Skeletal muscle cell (primary cell): ENCODE data around the gene SMIM20.
"Not testable (repeated sequence)": the region's sequence is repeated elsewhere in the genome, so short reads cannot be mapped to it uniquely, and the experiment has no call there.

Experiments
- DNase-seq: peaks from one replicate; pipeline ENCODE4 v3.0.0-alpha.2; 2010; ENCODE audit warnings: low read depth
- H3K4me3 ChIP-seq: 2 replicates; pipeline ENCODE4 v1.5.1; 2011; ENCODE audit warnings: low read depth, mild to moderate bottlenecking, control low read depth, low read length, moderate library complexity

Gene SMIM20

DNA sequence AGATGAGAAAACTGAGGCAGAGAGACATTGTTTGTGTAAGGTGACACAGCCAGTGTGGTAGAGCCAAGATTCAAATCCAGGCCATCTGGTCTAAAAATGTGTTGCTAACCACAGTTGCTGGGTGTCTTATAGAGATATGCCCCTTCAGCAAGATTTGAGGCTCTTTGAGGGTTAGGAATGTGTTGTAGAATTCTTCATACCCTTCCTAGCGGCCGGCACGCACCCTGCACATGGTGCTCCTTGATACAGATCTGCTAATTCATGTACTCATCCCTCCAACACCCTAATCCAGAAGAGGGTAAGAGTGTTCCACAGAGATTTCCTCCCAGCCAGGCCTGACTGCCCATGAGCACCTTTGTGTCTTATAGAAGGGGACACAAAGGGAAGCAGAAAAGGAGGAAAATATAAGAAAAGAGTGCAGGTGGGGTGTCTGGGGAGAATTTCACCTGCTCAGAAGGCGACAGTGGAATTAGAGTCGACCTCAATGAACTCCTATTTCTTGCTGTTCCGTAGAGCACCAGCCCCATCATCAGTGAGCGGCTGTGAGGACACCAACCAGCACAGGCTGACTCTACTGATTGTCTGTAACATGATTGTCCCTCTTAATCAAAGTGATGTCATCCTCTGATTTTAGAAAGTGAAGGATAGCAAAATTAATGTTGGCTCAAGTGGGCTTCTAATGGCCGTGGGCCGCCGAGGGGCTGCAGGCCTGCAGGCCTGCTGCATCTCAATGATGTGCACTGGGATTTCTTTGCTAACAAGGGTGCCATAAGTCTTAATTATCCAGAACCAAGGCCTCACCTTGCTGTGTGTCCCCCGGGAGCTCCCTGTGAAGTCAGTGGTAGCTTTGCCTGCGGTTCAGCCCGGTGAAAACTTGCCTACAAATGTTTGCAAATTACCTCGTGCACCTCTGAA is 24.2 kb upstream of the SMIM20 start:
- DNase-seq, result no peak
- H3K4me3 ChIP-seq, result no peak overlapping the region

DNA sequence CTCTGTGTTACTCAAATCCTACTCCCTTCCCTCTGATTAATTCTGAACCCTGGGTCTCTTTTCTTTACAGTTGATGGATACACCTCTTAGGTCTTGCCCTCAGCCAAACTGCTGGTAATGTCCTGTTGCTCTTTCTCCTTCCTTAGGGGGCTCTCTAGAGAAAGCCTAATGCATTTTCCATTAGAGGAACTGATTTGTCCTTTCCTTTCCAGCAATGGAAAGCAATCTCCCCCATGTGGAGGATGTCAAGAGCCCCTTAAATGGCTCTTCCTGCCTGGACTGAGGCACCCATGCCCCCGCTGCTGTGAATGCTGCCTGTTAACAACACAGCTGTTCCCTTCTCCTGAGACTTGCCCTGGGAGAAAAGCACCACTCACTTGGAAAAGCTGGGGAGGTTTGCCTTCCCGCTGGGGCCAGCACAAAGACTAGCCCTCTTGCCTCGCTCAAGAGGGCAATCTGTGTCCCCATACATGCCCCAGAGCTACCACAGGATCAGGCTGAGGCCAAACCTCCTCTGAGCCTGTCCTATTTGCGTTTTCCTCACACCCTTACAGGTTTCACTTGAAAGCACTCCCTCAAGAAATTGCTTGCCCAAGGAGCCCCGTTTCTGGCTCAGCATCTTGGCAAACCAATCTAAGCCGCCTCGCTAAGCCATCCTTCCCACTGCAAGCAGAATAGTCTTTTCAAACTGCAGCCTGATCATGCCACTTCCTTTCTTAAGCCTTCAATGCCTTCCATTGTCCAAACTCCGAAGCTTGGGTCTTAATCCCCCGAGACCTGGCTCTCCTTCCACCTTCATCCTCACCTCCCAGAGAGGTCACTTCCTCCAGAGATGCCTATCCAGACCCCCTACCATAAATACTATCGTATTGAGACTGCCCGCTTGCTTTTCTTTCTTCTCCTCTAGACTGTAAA is 23.2 kb upstream of the SMIM20 start:
- DNase-seq, result no peak
- H3K4me3 ChIP-seq, result no peak overlapping the region

GRCh38 chr4:25892796-25893195 is 21.2 kb upstream of the SMIM20 start:
- DNase-seq, result no peak
- no peak overlapping the region for H3K4me3 ChIP-seq

DNA sequence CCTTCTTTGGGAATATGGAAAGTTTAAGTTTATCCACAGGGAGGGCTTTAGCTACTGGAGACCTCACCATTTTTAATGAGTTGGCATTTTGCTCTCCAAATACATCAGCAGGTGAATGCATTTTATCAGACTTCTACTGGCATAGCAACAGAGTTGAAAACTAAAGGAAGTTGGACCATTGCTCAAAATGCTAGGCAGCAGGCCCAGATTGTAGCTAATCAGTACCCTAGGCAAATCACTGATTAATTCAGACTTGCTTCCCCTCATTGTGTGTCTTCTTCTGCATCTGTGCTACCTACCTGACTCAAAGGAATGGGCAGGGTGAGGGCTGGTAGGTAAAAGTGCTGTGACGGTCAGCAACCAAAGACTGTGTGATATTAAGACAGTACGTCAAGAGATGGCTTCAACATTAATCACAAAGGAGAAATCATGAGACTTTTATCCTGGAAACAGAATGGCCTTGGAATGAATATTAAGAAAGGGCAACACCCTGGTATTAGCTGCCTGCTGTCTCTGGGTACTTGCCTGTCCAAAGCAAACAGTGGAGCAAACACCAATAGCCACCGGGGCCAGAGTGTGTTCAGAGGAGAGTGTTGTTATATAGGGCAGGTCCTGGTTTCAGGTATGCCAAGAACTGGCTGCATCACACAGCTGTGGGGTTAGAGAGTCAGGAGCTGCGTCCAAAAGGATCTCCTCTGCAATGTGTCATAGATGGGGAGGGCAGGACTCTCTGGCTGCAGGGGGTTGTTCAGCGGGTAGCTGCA is 17.1 kb upstream of the SMIM20 start:
- DNase-seq, result no peak

DNA sequence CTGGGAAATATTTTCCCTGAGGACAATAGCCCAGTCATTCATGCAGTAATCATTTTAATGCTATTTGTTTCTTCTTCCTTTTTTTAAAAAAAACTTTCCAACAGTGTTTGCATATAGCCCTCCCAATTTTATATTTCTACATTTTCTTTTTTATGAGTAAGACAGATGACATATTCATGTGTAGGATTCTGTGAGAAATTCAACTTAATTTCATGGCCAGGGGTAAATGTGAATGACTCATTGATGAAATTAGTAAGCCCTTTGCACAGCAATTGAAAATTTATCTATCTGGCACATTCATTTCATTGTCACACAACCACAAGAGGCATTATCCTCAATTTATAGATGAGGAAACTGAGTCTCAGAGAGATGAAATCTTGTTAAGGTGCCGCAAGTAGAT is 13.7 kb upstream of the SMIM20 start:
- DNase-seq, result no peak
- no peak overlapping the region for H3K4me3 ChIP-seq

More for the DNA sequence above, 17.1 kb upstream of the SMIM20 start:
- no peak overlapping the region for H3K4me3 ChIP-seq

GRCh38 chr4:25901030-25901430 is 13.0 kb upstream of the SMIM20 start:
- no peak for DNase-seq
- H3K4me3 ChIP-seq, result no peak overlapping the region

- no peak for DNase-seq
- H3K4me3 ChIP-seq, result no peak overlapping the region
Measured at GRCh38 chr4:25903900-25904747, 9.9 kb upstream of the SMIM20 start.

- no peak for DNase-seq
- no peak overlapping the region for H3K4me3 ChIP-seq
Measured at GRCh38 chr4:25904748-25905082, 9.3 kb upstream of the SMIM20 start.

GRCh38 chr4:25905371-25905770 is 8.6 kb upstream of the SMIM20 start:
- no peak for DNase-seq
- no peak overlapping the region for H3K4me3 ChIP-seq

DNA sequence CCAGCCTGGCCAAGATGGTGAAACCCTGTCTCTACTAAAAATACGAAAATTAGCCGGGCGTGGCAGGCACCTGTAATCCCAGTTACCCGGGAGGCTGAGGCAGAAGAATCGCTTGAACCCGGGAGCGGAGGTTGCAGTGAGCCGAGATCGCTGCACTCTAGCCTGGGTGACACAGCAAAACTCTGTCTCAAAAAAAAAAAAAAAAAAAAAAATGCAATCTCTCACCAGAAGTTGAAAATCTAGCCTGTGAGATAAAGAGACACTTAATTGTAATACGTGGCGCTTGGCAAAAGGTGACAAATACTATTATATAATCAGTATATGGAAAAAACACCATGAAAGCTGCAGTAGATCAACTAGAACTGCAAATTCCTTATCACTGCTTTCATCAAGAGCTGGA is 7.9 kb upstream of the SMIM20 start:
- not testable (repeated sequence) for H3K4me3 ChIP-seq, DNase-seq

DNA sequence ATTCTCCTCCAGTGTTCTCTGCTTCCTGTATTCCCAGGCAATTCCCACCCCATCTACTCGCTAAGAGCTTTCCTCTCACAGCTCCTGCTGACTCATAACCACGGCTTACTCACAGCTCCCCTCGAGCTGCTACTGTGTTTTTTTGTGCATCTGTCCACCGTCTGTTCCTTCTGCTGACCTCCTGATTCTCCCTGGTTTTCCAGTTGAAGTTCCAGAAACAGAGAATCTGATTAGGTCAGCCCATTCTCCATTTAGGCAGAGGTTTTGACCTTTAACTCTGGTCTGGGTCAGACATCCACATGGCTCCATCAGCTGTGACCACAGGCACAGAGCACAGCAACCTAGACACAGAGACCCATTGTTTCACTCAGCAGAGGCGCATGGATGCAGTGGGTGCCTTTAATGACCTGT is 5.5 kb upstream of the SMIM20 start:
- peak; percentile 94 for DNase-seq
- H3K4me3 ChIP-seq, result no peak overlapping the region

DNA sequence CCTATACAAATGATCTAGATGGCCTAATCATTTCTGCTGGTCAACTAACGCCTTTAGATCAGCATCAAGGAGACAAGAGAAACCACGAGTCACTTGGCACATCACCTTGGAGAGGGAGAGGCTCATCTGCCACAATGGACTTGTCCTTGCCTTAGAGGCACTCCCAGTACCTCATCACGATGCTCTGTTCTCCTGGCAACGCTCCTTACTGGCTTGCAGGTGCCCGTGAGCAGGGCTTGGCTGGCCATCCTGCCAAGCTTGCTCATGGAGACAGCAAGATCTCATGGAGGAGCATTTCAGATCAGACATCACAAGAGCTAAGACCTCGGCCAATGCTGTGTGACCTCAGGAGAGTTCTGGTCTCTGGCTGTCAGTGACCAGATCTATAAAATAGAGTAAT is 2.7 kb upstream of the SMIM20 start:
- H3K4me3 ChIP-seq, result no peak overlapping the region
- no peak for DNase-seq

GRCh38 chr4:25913056-25913850 is 767 bp upstream of the SMIM20 start:
- no peak for DNase-seq
- peak overlapping the region; percentile 71 for H3K4me3 ChIP-seq

DNA sequence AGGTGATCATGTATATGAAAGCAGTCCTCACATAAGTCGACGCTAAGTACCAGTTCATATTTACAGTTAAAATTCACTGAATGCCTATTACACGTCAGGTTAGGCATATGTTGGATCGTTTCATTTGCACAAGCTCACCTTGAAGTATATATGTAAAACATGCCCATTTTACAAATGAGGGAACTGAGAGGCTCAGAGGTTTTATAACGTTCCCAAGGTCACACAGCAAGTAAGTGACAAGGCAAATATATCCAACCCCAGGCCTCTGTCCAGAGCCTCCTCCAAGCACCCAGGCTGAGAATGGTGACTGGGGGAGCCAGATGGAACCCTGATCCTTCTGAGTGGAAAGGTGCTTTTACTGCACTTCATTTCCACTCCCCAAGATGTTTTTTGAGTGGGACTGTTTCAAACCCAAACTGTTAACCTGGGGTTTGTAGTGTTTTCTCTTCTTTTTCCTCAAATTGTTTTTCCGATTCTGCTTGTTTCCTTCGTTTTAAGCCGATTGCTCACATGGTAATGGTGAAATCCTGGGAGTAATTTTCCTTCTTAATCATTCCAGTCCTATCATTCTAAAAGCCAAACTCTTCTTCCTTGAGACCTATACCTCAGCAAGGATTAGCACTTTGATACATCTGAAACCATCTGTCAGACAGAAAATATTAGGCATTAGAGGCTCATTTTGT is 791 bp downstream of the SMIM20 start:
- no peak for DNase-seq
- H3K4me3 ChIP-seq, result peak overlapping the region; percentile 71

GRCh38 chr4:25915353-25915705 is 1.3 kb downstream of the SMIM20 start:
- DNase-seq, result peak; percentile 68
- peak overlapping the region; percentile 71 for H3K4me3 ChIP-seq

DNA sequence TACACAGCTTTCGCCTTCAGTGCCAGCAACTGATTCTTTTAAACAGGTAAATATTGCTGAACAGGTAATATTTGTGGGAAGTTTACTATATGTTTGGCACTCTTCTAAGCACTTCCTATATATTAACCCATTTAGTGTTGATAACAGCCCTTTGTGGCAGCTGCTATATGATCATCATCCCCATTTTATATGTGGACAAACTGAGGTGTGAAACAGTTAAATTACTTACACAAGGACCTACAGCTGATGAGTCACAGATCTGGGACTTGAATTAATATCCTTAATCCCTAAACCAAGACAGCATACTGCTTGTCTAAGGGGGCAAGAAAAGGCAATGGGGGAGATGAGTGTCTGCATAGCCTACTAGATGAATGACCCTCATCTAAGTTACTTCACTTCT is 2.9 kb downstream of the SMIM20 start:
- H3K4me3 ChIP-seq, result no peak overlapping the region
- no peak for DNase-seq

- no peak for DNase-seq
- H3K4me3 ChIP-seq, result no peak overlapping the region
Measured at GRCh38 chr4:25919676-25920075, 5.7 kb downstream of the SMIM20 start.

GRCh38 chr4:25921922-25922321 is 7.9 kb downstream of the SMIM20 start:
- no peak for DNase-seq

More at GRCh38 chr4:25921922-25922321, 7.9 kb downstream of the SMIM20 start:
- no peak overlapping the region for H3K4me3 ChIP-seq
